H1 (cell line): ENCODE results near the gene LAMA4. TPM values are rescaled to one million over a fixed set of nuclear protein-coding genes. Genes with fewer than 3 reads are reported as not detected.

ENCODE experiments used
- CTCF ChIA-PET: fragments of 300-600 bp; sonication (Branson Sonifier 250); formaldehyde crosslinking; loops from one replicate; lab custom pipeline; 2021; ENCODE audit not compliant: partially characterized antibody; lab: Charles Lee
- POLR2A ChIA-PET: fragments of 300-600 bp; sonication (Branson Sonifier 250); formaldehyde crosslinking; loops from one replicate; lab custom pipeline; 2021; ENCODE audit warnings: inconsistent platforms; ENCODE audit not compliant: partially characterized antibody; lab: Charles Lee
- DNase-seq, 2 experiments: peaks; one replicate each; pipeline versions ENCODE4 v3.0.0 to v3.0.0-alpha.2; 2010 to 2022; ENCODE audit warnings: low spot score in 2 of 2, low read depth in 1 of 2, mixed read lengths in 1 of 2
- FAIRE-seq: peaks from 2 replicates; lab custom pipeline; 2011; peaks lifted over from hg19 to GRCh38; lab: Jason Lieb, UNC
- H2AFZ ChIP-seq: 2 replicates; pipeline ENCODE4 v1.8.1; 2012; ENCODE audit warnings: low read length, inconsistent platforms
- H2AK5ac ChIP-seq: 2 replicates; pipeline ENCODE4 v1.6.1; 2013; ENCODE audit warnings: low read depth, low read length
- H2BK120ac ChIP-seq: replicated peaks from 2 replicates; pipeline ENCODE3; 2013; ENCODE audit warnings: low read depth, low read length, inconsistent platforms
- H2BK12ac ChIP-seq: 2 replicates; pipeline ENCODE4 v1.6.1; 2013; ENCODE audit warnings: low read depth, low read length
- H2BK15ac ChIP-seq: 2 replicates; pipeline ENCODE4 v1.6.1; 2013; ENCODE audit warnings: low read length
- H2BK20ac ChIP-seq: 2 replicates; pipeline ENCODE4 v1.6.1; 2013; ENCODE audit warnings: low read length
- H2BK5ac ChIP-seq: 2 replicates; pipeline ENCODE4 v1.6.1; 2013; ENCODE audit warnings: low read depth, low read length
- H3K14ac ChIP-seq: 2 replicates; pipeline ENCODE4 v1.6.1; 2013; ENCODE audit warnings: inconsistent platforms; ENCODE audit not compliant: insufficient read length
- H3K18ac ChIP-seq: 2 replicates; pipeline ENCODE4 v1.6.1; 2013; ENCODE audit warnings: low read length; ENCODE audit errors: extremely low read depth
- H3K23ac ChIP-seq: 2 replicates; pipeline ENCODE4 v1.6.1; 2013; ENCODE audit warnings: inconsistent platforms; ENCODE audit not compliant: insufficient read length
- H3K23me2 ChIP-seq: 2 replicates; pipeline ENCODE4 v1.6.1; 2013; ENCODE audit warnings: low read depth, low read length
- H3K27ac ChIP-seq: 2 replicates; pipeline ENCODE4 v1.6.1; 2011; ENCODE audit warnings: low read depth, low read length, inconsistent platforms
- H3K27me3 ChIP-seq, 4 experiments: replicated peaks in 1 of 4; 1 replicate in 1 of 4; 2 replicates in 3 of 4; pipeline versions ENCODE4 v1.6.1 to v1.8.1; 2011 to 2013; ENCODE audit warnings: low read length in 3 of 4, mild to moderate bottlenecking in 3 of 4, inconsistent platforms in 2 of 4, mixed read lengths in 2 of 4, moderate library complexity in 1 of 4; ENCODE audit not compliant: control insufficient read depth in 3 of 4, insufficient read depth in 3 of 4; ENCODE audit errors: extremely low read depth in 1 of 4
- H3K36me3 ChIP-seq, 4 experiments: 2 replicates each; pipeline versions ENCODE4 v1.6.1 to v1.8.1; 2011 to 2013; ENCODE audit warnings: mild to moderate bottlenecking in 4 of 4, low read length in 3 of 4, moderate library complexity in 2 of 4, control low read depth in 1 of 4, inconsistent platforms in 1 of 4; ENCODE audit not compliant: insufficient read depth in 4 of 4, control insufficient read depth in 2 of 4
- H3K4ac ChIP-seq: replicated peaks from 2 replicates; pipeline ENCODE3; 2013; ENCODE audit warnings: low read length, low read depth, mixed read lengths, inconsistent platforms; ENCODE audit not compliant: insufficient read length
- H3K4me1 ChIP-seq, 4 experiments: replicated peaks in 1 of 4; 1 replicate in 1 of 4; 2 replicates in 3 of 4; pipeline versions ENCODE4 v1.6.1 to v1.8.1; 2011 to 2013; ENCODE audit warnings: low read length in 3 of 4, inconsistent platforms in 2 of 4, mixed read lengths in 1 of 4; ENCODE audit not compliant: insufficient read depth in 4 of 4, control insufficient read depth in 3 of 4
- H3K4me2 ChIP-seq, 2 experiments: 2 replicates each; pipeline versions ENCODE4 v1.6.1 to v1.8.1; 2011 to 2013; ENCODE audit warnings: low read depth in 2 of 2, low read length in 2 of 2, control low read depth in 1 of 2, inconsistent platforms in 1 of 2, mild to moderate bottlenecking in 1 of 2; ENCODE audit not compliant: insufficient read depth in 1 of 2
- H3K4me3 ChIP-seq, 4 experiments: fragments of 200-600, 300-600 bp in 1 of 4; sonication (generic), shearing (Covaris generic), sonication (Bioruptor Twin) in 1 of 4; 2 replicates each; pipeline versions ENCODE4 v1.5.1 to v1.8.1; 2011 to 2016; ENCODE audit warnings: low read length in 4 of 4, low read depth in 3 of 4, control low read depth in 2 of 4, inconsistent platforms in 2 of 4, mild to moderate bottlenecking in 2 of 4, mixed read lengths in 1 of 4, moderate library complexity in 1 of 4; ENCODE audit not compliant: insufficient read depth in 2 of 4; ENCODE audit errors: extremely low read depth in 1 of 4
- H3K56ac ChIP-seq: replicated peaks from 2 replicates; pipeline ENCODE3; 2013; ENCODE audit warnings: low read depth, mild to moderate bottlenecking, mixed read lengths, low read length, inconsistent platforms; ENCODE audit not compliant: insufficient read length
- H3K79me1 ChIP-seq: 2 replicates; pipeline ENCODE4 v1.6.1; 2013; ENCODE audit warnings: low read depth, low read length, control low read depth
- H3K79me2 ChIP-seq, 2 experiments: 2 replicates each; pipeline versions ENCODE4 v1.6.1 to v1.8.1; 2012 to 2013; ENCODE audit warnings: low read length in 2 of 2, mild to moderate bottlenecking in 2 of 2, inconsistent platforms in 1 of 2; ENCODE audit not compliant: insufficient read depth in 2 of 2, control insufficient read depth in 1 of 2
- H3K9ac ChIP-seq, 4 experiments: replicated peaks in 1 of 4; 1 replicate in 1 of 4; 2 replicates in 3 of 4; pipeline versions ENCODE4 v1.6.1 to v1.8.1; 2011 to 2013; ENCODE audit warnings: low read depth in 3 of 4, low read length in 3 of 4, control low read depth in 2 of 4, mild to moderate bottlenecking in 2 of 4, moderate library complexity in 2 of 4, inconsistent platforms in 1 of 4; ENCODE audit errors: extremely low read depth in 1 of 4
- H3K9me3 ChIP-seq, 2 experiments: 2 replicates each; pipeline versions ENCODE4 v1.6.1 to v1.8.1; 2012 to 2013; ENCODE audit warnings: mild to moderate bottlenecking in 2 of 2, moderate library complexity in 2 of 2, control low read depth in 1 of 2, inconsistent platforms in 1 of 2, low read depth in 1 of 2, low read length in 1 of 2, mixed read lengths in 1 of 2; ENCODE audit not compliant: insufficient read depth in 2 of 2
- H4K20me1 ChIP-seq, 2 experiments: replicated peaks in 1 of 2; 2 replicates each; pipeline versions ENCODE3 to v1.8.1; 2011 to 2013; ENCODE audit warnings: inconsistent platforms in 2 of 2, low read length in 2 of 2, mild to moderate bottlenecking in 1 of 2; ENCODE audit not compliant: insufficient read depth in 2 of 2, control insufficient read depth in 1 of 2
- H4K5ac ChIP-seq: 2 replicates; pipeline ENCODE4 v1.6.1; 2013; ENCODE audit warnings: low read length, low read depth, mixed read lengths, inconsistent platforms; ENCODE audit not compliant: insufficient read length
- H4K8ac ChIP-seq: 2 replicates; pipeline ENCODE4 v1.8.0; 2013; ENCODE audit warnings: mild to moderate bottlenecking, moderate library complexity, low read length, inconsistent platforms; ENCODE audit not compliant: insufficient read depth; ENCODE audit errors: extremely low read depth
- H4K91ac ChIP-seq: replicated peaks from 2 replicates; pipeline ENCODE3; 2013; ENCODE audit warnings: low read length, mixed read lengths, inconsistent platforms; ENCODE audit not compliant: insufficient read length
- KDM4A ChIP-seq: IDR thresholded peaks from one replicate; pipeline ENCODE4 v1.7.1; 2012; ENCODE audit warnings: low read depth, mild to moderate bottlenecking, moderate library complexity, low read length, inconsistent platforms; ENCODE audit not compliant: severe bottlenecking
- WGBS, 2 experiments: shearing (Covaris generic) in 1 of 2; methylation state at CpG; one replicate each; pipeline versions ENCODE4 v1.1.6 to v1.1.7; 2013 to 2015; ENCODE audit warnings: low lambda C conversion rate in 2 of 2, mixed read lengths in 2 of 2, inconsistent platforms in 1 of 2, low coverage in 1 of 2, missing lambda C conversion rate in 1 of 2; ENCODE audit not compliant: insufficient replicate concordance in 2 of 2, insufficient coverage in 1 of 2, insufficient read length in 1 of 2; ENCODE audit errors: extremely low coverage in 1 of 2, missing lambda C conversion rate in 1 of 2; 5-methylcytosine and 5-hydroxymethylcytosine counted together
- polyA plus RNA-seq, 7 experiments: library from polyadenylated mRNA; depleted of rRNA in 3 of 7; stranded (reverse) in 5 of 7; unstranded in 2 of 7; fragments of >200 nt in 5 of 7; fragments of 200-250 nt in 2 of 7; gene quantifications; 1 replicate in 5 of 7; 2 replicates in 1 of 7; 4 replicates in 1 of 7; pipeline versions ENCODE4 v1.2.1 to v1.2.3, GENCODE V29; 2011 to 2013; ENCODE audit warnings: missing spikeins in 2 of 7, mixed read lengths in 2 of 7
- total RNA-seq: library from RNA; stranded (reverse); fragmentation: NEBNext Ultra II Directional; extraction: Animal tissue kit (Norgen Biotek cat#: 25700); gene quantifications from 2 replicates; pipeline ENCODE4 v1.2.1, GENCODE V29; 2021

Gene LAMA4
- total and polyA plus RNA-seq, 2 of the 8 experiments (the other 6 are each of a cell fraction or from before 2014, with no cell fraction given) = 0.95 to 1.5 TPM

DNA sequence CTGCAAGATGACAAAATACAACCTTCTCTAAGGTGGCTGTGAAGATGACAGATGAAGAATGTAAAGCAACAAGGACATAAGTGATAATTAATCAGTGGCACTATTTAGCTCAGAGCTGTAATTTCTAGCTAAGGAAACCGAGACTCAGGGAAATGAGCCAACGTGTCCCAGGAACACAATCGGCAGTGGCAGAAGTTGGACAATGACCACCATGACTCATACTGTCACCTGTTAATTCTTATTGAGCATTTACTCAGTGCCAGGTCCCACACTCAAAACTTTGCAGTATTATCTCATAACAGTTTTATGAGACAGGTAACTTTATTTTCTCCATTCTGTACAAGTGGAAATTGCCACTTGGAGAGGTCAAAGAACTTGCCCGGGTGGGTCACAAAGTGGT, 55.8 kb downstream of the LAMA4 start:
- Histone ChIP-seq H3K9me3 (no peaks in the 10 kb centered on the region), H4K5ac (no peak overlapping the region), H3K9ac (no peak overlapping the region), H3K4ac (no peak overlapping the region), H3K79me1 (no peaks in the 10 kb centered on the region), H2AK5ac (no peak overlapping the region), H3K56ac (no peak overlapping the region), H3K18ac (no peak overlapping the region), H4K8ac (no peak overlapping the region), H2BK120ac (no peak overlapping the region), H2BK15ac (no peak overlapping the region), H4K20me1 (no peaks in the 10 kb centered on the region), H2BK5ac (no peak overlapping the region), H3K4me1 (peaks cover 0 to 2% (median 0%) of the 10 kb centered on the region in 4 experiments; a peak in 2 of 7 replicates), H3K27ac (no peak overlapping the region), H2BK20ac (no peak overlapping the region), H3K14ac (no peak overlapping the region), H3K36me3 (no peaks in the 10 kb centered on the region), H3K27me3 (peaks cover 0 to 1% (median 0%) of the 10 kb centered on the region in 4 experiments; a peak in 1 of 7 replicates), H3K4me2 (no peak overlapping the region), H3K4me3 (no peak overlapping the region), H3K23ac (no peak overlapping the region), H2BK12ac (no peak overlapping the region), H2AFZ (no peak overlapping the region), H3K23me2 (no peaks in the 10 kb centered on the region; the same call in 1 of the 2 replicates), H4K91ac (no peak overlapping the region), H3K79me2 (no peaks in the 10 kb centered on the region)
- POLR2A ChIA-PET = interaction anchor here (0.9 kb wide), 1 partner anchor 13 kb away, joined by 3 read pairs; no protein-coding TSS in a partner anchor
- FAIRE-seq (no peak), DNase-seq (no peak)
- CTCF ChIA-PET = interaction anchor here (1.3 to 3.3 kb wide), 4 partner anchors 8 to 58 kb away, joined by 3 to 20 read pairs (median 4); no protein-coding TSS in a partner anchor
- no peak for TF ChIP-seq KDM4A
- 87% methylated on average over 4 of the region's 4 CpGs; no CpG with 5 or more reads in 1 of the 2 experiments for WGBS, 2 experiments
